Measurements from ENCODE around the gene AVPR1B.

AVPR1B gene

GRCh38 chr1:206127336-206127735, 10.1 kb upstream of the AVPR1B start:
- Histone ChIP-seq H3K27me3 (ENCODE audit: control insufficient read depth, insufficient read depth, low read length) (no peaks in the 10 kb centered on the region), H3K27ac (ENCODE audit: low read length) (no peak overlapping the region), H3K4me3 (ENCODE audit: low read length) (no peak overlapping the region), H3K36me3 (ENCODE audit: control insufficient read depth, low read depth, low read length) (no peaks in the 10 kb centered on the region), H3K9me3 (ENCODE audit: control insufficient read depth, low read depth, low read length) (no peaks in the 10 kb centered on the region), H3K4me1 (ENCODE audit: control insufficient read depth, low read depth, low read length) (no peaks in the 10 kb centered on the region), H3K9ac (ENCODE audit: low read length) (no peak overlapping the region)

GRCh38 chr1:206125346-206125745, 8.2 kb upstream of the AVPR1B start:
- Histone ChIP-seq H3K36me3 (ENCODE audit: control insufficient read depth, low read depth, low read length) (no peaks in the 10 kb centered on the region), H3K27me3 (ENCODE audit: control insufficient read depth, insufficient read depth, low read length) (no peaks in the 10 kb centered on the region), H3K4me1 (ENCODE audit: control insufficient read depth, low read depth, low read length) (no peaks in the 10 kb centered on the region), H3K27ac (ENCODE audit: low read length) (no peak overlapping the region), H3K9ac (ENCODE audit: low read length) (no peak overlapping the region), H3K4me3 (ENCODE audit: low read length) (no peak overlapping the region), H3K9me3 (ENCODE audit: control insufficient read depth, low read depth, low read length) (peaks cover 11% of the 10 kb centered on the region)

GRCh38 chr1:206122686-206123085, 5.5 kb upstream of the AVPR1B start:
- no peak overlapping the region for H3K4me3 ChIP-seq (ENCODE audit: low read length)
- H3K27me3 ChIP-seq (ENCODE audit: control insufficient read depth, insufficient read depth, low read length): peaks cover 16% of the 10 kb centered on the region
- H3K4me1 ChIP-seq (ENCODE audit: control insufficient read depth, low read depth, low read length): peaks cover 5% of the 10 kb centered on the region
- peaks cover 11% of the 10 kb centered on the region for H3K9me3 ChIP-seq (ENCODE audit: control insufficient read depth, low read depth, low read length)
- no peak overlapping the region for H3K27ac ChIP-seq (ENCODE audit: low read length)
- no peaks in the 10 kb centered on the region for H3K36me3 ChIP-seq (ENCODE audit: control insufficient read depth, low read depth, low read length)
- H3K9ac ChIP-seq (ENCODE audit: low read length): no peak overlapping the region

- Histone ChIP-seq H3K4me3 (ENCODE audit: low read length) (no peak overlapping the region), H3K4me1 (ENCODE audit: control insufficient read depth, low read depth, low read length) (peaks cover 6% of the 10 kb centered on the region), H3K36me3 (ENCODE audit: control insufficient read depth, low read depth, low read length) (no peaks in the 10 kb centered on the region), H3K27ac (ENCODE audit: low read length) (no peak overlapping the region), H3K9ac (ENCODE audit: low read length) (no peak overlapping the region), H3K9me3 (ENCODE audit: control insufficient read depth, low read depth, low read length) (peaks cover 11% of the 10 kb centered on the region), H3K27me3 (ENCODE audit: control insufficient read depth, insufficient read depth, low read length) (peaks cover 30% of the 10 kb centered on the region)
Observed at GRCh38 chr1:206121269-206121668, 4.1 kb upstream of the AVPR1B start.

- Histone ChIP-seq H3K9ac (ENCODE audit: low read length) (no peak overlapping the region), H3K27ac (ENCODE audit: low read length) (no peak overlapping the region), H3K4me1 (ENCODE audit: control insufficient read depth, low read depth, low read length) (peaks cover 6% of the 10 kb centered on the region), H3K36me3 (ENCODE audit: control insufficient read depth, low read depth, low read length) (no peaks in the 10 kb centered on the region), H3K27me3 (ENCODE audit: control insufficient read depth, insufficient read depth, low read length) (peaks cover 38% of the 10 kb centered on the region), H3K9me3 (ENCODE audit: control insufficient read depth, low read depth, low read length) (peaks cover 11% of the 10 kb centered on the region), H3K4me3 (ENCODE audit: low read length) (no peak overlapping the region)
Observed at GRCh38 chr1:206120406-206120805, 3.2 kb upstream of the AVPR1B start.

GRCh38 chr1:206116873-206117150, 376 bp downstream of the AVPR1B start:
- no peak overlapping the region for H3K9ac ChIP-seq (ENCODE audit: low read length)
- H3K36me3 ChIP-seq (ENCODE audit: control insufficient read depth, low read depth, low read length): no peaks in the 10 kb centered on the region
- peaks cover 41% of the 10 kb centered on the region for H3K27me3 ChIP-seq (ENCODE audit: control insufficient read depth, insufficient read depth, low read length)
- H3K9me3 ChIP-seq (ENCODE audit: control insufficient read depth, low read depth, low read length): peaks cover 10% of the 10 kb centered on the region
- H3K4me1 ChIP-seq (ENCODE audit: control insufficient read depth, low read depth, low read length): peaks cover 6% of the 10 kb centered on the region
- peak overlapping the region; percentile 65 for H3K4me3 ChIP-seq (ENCODE audit: low read length)
- no peak overlapping the region for H3K27ac ChIP-seq (ENCODE audit: low read length)

- peak overlapping the region; percentile 65 for H3K4me3 ChIP-seq (ENCODE audit: low read length)
- H3K27ac ChIP-seq (ENCODE audit: low read length): no peak overlapping the region
Observed at GRCh38 chr1:206116191-206116872, 856 bp downstream of the AVPR1B start.

GRCh38 chr1:206115791-206116190, 1.4 kb downstream of the AVPR1B start:
- Histone ChIP-seq H3K9me3 (ENCODE audit: control insufficient read depth, low read depth, low read length) (peaks cover under 1% of the 10 kb centered on the region), H3K27ac (ENCODE audit: low read length) (no peak overlapping the region), H3K4me3 (ENCODE audit: low read length) (no peak overlapping the region), H3K36me3 (ENCODE audit: control insufficient read depth, low read depth, low read length) (no peaks in the 10 kb centered on the region), H3K4me1 (ENCODE audit: control insufficient read depth, low read depth, low read length) (peaks cover 6% of the 10 kb centered on the region), H3K27me3 (ENCODE audit: control insufficient read depth, insufficient read depth, low read length) (peaks cover 41% of the 10 kb centered on the region), H3K9ac (ENCODE audit: low read length) (no peak overlapping the region)

More at GRCh38 chr1:206116191-206116872, 856 bp downstream of the AVPR1B start:
- peaks cover 6% of the 10 kb centered on the region for H3K9me3 ChIP-seq (ENCODE audit: control insufficient read depth, low read depth, low read length)
- peaks cover 41% of the 10 kb centered on the region for H3K27me3 ChIP-seq (ENCODE audit: control insufficient read depth, insufficient read depth, low read length)
- H3K4me1 ChIP-seq (ENCODE audit: control insufficient read depth, low read depth, low read length): peaks cover 6% of the 10 kb centered on the region
- H3K9ac ChIP-seq (ENCODE audit: low read length): no peak overlapping the region
- no peaks in the 10 kb centered on the region for H3K36me3 ChIP-seq (ENCODE audit: control insufficient read depth, low read depth, low read length)

GRCh38 chr1:206114692-206115640, 2.2 kb downstream of the AVPR1B start:
- peaks cover 41% of the 10 kb centered on the region for H3K27me3 ChIP-seq (ENCODE audit: control insufficient read depth, insufficient read depth, low read length)
- no peak overlapping the region for H3K9ac ChIP-seq (ENCODE audit: low read length)
- peaks cover 6% of the 10 kb centered on the region for H3K4me1 ChIP-seq (ENCODE audit: control insufficient read depth, low read depth, low read length)
- H3K4me3 ChIP-seq (ENCODE audit: low read length): no peak overlapping the region
- no peaks in the 10 kb centered on the region for H3K36me3 ChIP-seq (ENCODE audit: control insufficient read depth, low read depth, low read length)
- no peak overlapping the region for H3K27ac ChIP-seq (ENCODE audit: low read length)
- H3K9me3 ChIP-seq (ENCODE audit: control insufficient read depth, low read depth, low read length): no peaks in the 10 kb centered on the region

- Histone ChIP-seq H3K4me1 (ENCODE audit: control insufficient read depth, low read depth, low read length) (peaks cover 2% of the 10 kb centered on the region), H3K4me3 (ENCODE audit: low read length) (no peak overlapping the region), H3K9ac (ENCODE audit: low read length) (no peak overlapping the region), H3K36me3 (ENCODE audit: control insufficient read depth, low read depth, low read length) (no peaks in the 10 kb centered on the region), H3K27ac (ENCODE audit: low read length) (no peak overlapping the region), H3K27me3 (ENCODE audit: control insufficient read depth, insufficient read depth, low read length) (peaks cover 26% of the 10 kb centered on the region), H3K9me3 (ENCODE audit: control insufficient read depth, low read depth, low read length) (no peaks in the 10 kb centered on the region)
Observed at GRCh38 chr1:206112600-206113301, 4.4 kb downstream of the AVPR1B start.

- no peak overlapping the region for H3K9ac ChIP-seq (ENCODE audit: low read length)
- no peak overlapping the region for H3K4me3 ChIP-seq (ENCODE audit: low read length)
- H3K9me3 ChIP-seq (ENCODE audit: control insufficient read depth, low read depth, low read length): no peaks in the 10 kb centered on the region
- peaks cover 12% of the 10 kb centered on the region for H3K27me3 ChIP-seq (ENCODE audit: control insufficient read depth, insufficient read depth, low read length)
- no peaks in the 10 kb centered on the region for H3K4me1 ChIP-seq (ENCODE audit: control insufficient read depth, low read depth, low read length)
- H3K27ac ChIP-seq (ENCODE audit: low read length): no peak overlapping the region
- H3K36me3 ChIP-seq (ENCODE audit: control insufficient read depth, low read depth, low read length): no peaks in the 10 kb centered on the region
Observed at GRCh38 chr1:206111271-206111927, 5.8 kb downstream of the AVPR1B start.

Data from iPS-18a (cell line).